Lower leg skin (tissue), 3 donors: ENCODE data around the gene INSYN1.

ENCODE experiments used
- CTCF ChIP-seq, 3 donors: fragments of 450-650 bp; IDR thresholded peaks; one replicate each; pipeline ENCODE4 v1.5.1; 2016; ENCODE audit warnings: antibody characterized with exemption in 3 of 3, mild to moderate bottlenecking in 3 of 3, moderate library complexity in 2 of 3
- POLR2A ChIP-seq, 2 donors: fragments of 450-650 bp; IDR thresholded peaks; one replicate each; pipeline ENCODE4 v1.6.1; 2016 to 2017; ENCODE audit warnings: antibody characterized with exemption in 2 of 2, mild to moderate bottlenecking in 1 of 2, moderate library complexity in 1 of 2

GRCh38 chr15:73789521-73790240 is 36.5 kb upstream of the INSYN1 start:
- TF ChIP-seq CTCF (IDR thresholded peaks at IDR 0.05) = no peak
- no peak for TF ChIP-seq POLR2A (IDR thresholded peaks at IDR 0.05)
